ENCODE results near the gene GRSF1.
"Not testable (repeated sequence)": the region's sequence is repeated elsewhere in the genome, so short reads cannot be mapped to it uniquely, and the experiment has no call there.

Gene GRSF1

GRCh38 chr4:70839589-70840093, at the start of gene GRSF1:
GRSF1 (minus strand) TSS chr4:70839890; CDS start chr4:70839827, 63 bp downstream.
- DNase-seq, result peak; percentile 90 to 91

GRCh38 chr4:70885174-70885573, 45.5 kb upstream of the GRSF1 start:
- no peak for DNase-seq

- no peak for DNase-seq
Observed at GRCh38 chr4:70880739-70881138, 41.0 kb upstream of the GRSF1 start.

GRCh38 chr4:70877556-70877955, 37.9 kb upstream of the GRSF1 start:
- no peak for DNase-seq

GRCh38 chr4:70874268-70875156, 34.8 kb upstream of the GRSF1 start:
- no peak for DNase-seq

- no peak for DNase-seq
Observed at GRCh38 chr4:70873216-70873615, 33.5 kb upstream of the GRSF1 start.

- no peak for DNase-seq
Observed at GRCh38 chr4:70868778-70869177, 29.1 kb upstream of the GRSF1 start.

- DNase-seq, result no peak
Observed at GRCh38 chr4:70863099-70863790, 23.6 kb upstream of the GRSF1 start.

- no peak for DNase-seq
Observed at GRCh38 chr4:70859066-70859465, 19.4 kb upstream of the GRSF1 start.

GRCh38 chr4:70858454-70858853, 18.8 kb upstream of the GRSF1 start:
- DNase-seq, result no peak

- DNase-seq, result no peak
Observed at GRCh38 chr4:70855464-70855863, 15.8 kb upstream of the GRSF1 start.

- no peak for DNase-seq
Observed at GRCh38 chr4:70849291-70849690, 9.6 kb upstream of the GRSF1 start.

- DNase-seq, result no peak
Observed at GRCh38 chr4:70844180-70844579, 4.5 kb upstream of the GRSF1 start.

GRCh38 chr4:70842761-70843435, 3.2 kb upstream of the GRSF1 start:
- DNase-seq, result no peak

- no peak for DNase-seq
Observed at GRCh38 chr4:70841951-70842350, 2.3 kb upstream of the GRSF1 start.

- DNase-seq, result no peak
Observed at GRCh38 chr4:70841211-70841610, 1.5 kb upstream of the GRSF1 start.

GRCh38 chr4:70840631-70841030, 941 bp upstream of the GRSF1 start:
- not testable (repeated sequence) for DNase-seq

- DNase-seq, result peak; percentile 59 to 70
Observed at GRCh38 chr4:70840137-70840536, 447 bp upstream of the GRSF1 start.

- peak; percentile 59 for DNase-seq
Observed at GRCh38 chr4:70838666-70839588, 763 bp downstream of the GRSF1 start.

- DNase-seq, result no peak
Observed at GRCh38 chr4:70838204-70838603, 1.5 kb downstream of the GRSF1 start.

- DNase-seq, result no peak
Observed at GRCh38 chr4:70836081-70836480, 3.6 kb downstream of the GRSF1 start.

GRCh38 chr4:70833675-70834074, 6.0 kb downstream of the GRSF1 start:
- no peak for DNase-seq
